SK-N-SH treated with all-trans-retinoic acid at 6 μM for 48 hours (cell line): ENCODE results near the gene CDC42BPB.

Source experiments
- ATAC-seq: fragments of 200-7000 bp; cut with Tn5 transposase; 3 replicates; pipeline ENCODE4 v1.9.1; 2020; ENCODE audit warnings: mild to moderate bottlenecking, moderate library complexity
- ARNTL ChIP-seq: fragments of 450-650 bp; formaldehyde crosslinking; IDR thresholded peaks from 2 replicates; pipeline ENCODE4 v1.5.0; 2020; ENCODE audit warnings: low read depth, mild to moderate bottlenecking, moderate library complexity, borderline replicate concordance
- CREB5 ChIP-seq: fragments of 250-450 bp; sonication (Bioruptor Pico); IDR thresholded peaks from 2 replicates; pipeline ENCODE4 v1.5.1; 2020; ENCODE audit warnings: low read depth, mild to moderate bottlenecking, moderate library complexity
- CSDC2 ChIP-seq: fragments of 250-450 bp; sonication (Bioruptor Pico); IDR thresholded peaks from 2 replicates; pipeline ENCODE4 v1.5.0; 2020; ENCODE audit warnings: mild to moderate bottlenecking, moderate library complexity
- CSRNP3 ChIP-seq: fragments of 250-450 bp; sonication (Bioruptor Pico); IDR thresholded peaks from 2 replicates; pipeline ENCODE4 v1.5.1; 2021; ENCODE audit warnings: mild to moderate bottlenecking, moderate library complexity
- ESRRG ChIP-seq: fragments of 250-450 bp; sonication (Bioruptor Pico); IDR thresholded peaks from 2 replicates; pipeline ENCODE4 v1.6.1; 2021; ENCODE audit warnings: mild to moderate bottlenecking
- GLIS3 ChIP-seq: fragments of 250-450 bp; sonication (Bioruptor Pico); IDR thresholded peaks from 2 replicates; pipeline ENCODE4 v1.5.0; 2020; ENCODE audit warnings: mild to moderate bottlenecking, moderate library complexity
- ISL1 ChIP-seq: fragments of 250-450 bp; sonication (Bioruptor Pico); IDR thresholded peaks from 2 replicates; pipeline ENCODE4 v2.1.2; 2022; ENCODE audit warnings: mild to moderate bottlenecking, moderate library complexity
- OSR1 ChIP-seq: fragments of 250-450 bp; sonication (Bioruptor Pico); IDR thresholded peaks from 2 replicates; pipeline ENCODE4 v1.8.0; 2022; ENCODE audit warnings: moderate library complexity, mild to moderate bottlenecking, inconsistent platforms
- POU6F1 ChIP-seq: fragments of 250-450 bp; sonication (Bioruptor Pico); IDR thresholded peaks from 2 replicates; pipeline ENCODE4 v1.8.0; 2021; ENCODE audit warnings: low read depth, mild to moderate bottlenecking, moderate library complexity, borderline replicate concordance
- PPARA ChIP-seq: fragments of 250-450 bp; sonication (Bioruptor Pico); IDR thresholded peaks from 2 replicates; pipeline ENCODE4 v1.5.0; 2020; ENCODE audit warnings: mild to moderate bottlenecking, borderline replicate concordance
- RARB ChIP-seq: fragments of 250-450 bp; sonication (Bioruptor Pico); IDR thresholded peaks from 2 replicates; pipeline ENCODE4 v1.8.0; 2021; ENCODE audit warnings: mild to moderate bottlenecking, moderate library complexity
- SNAI2 ChIP-seq: fragments of 250-450 bp; sonication (Bioruptor Pico); IDR thresholded peaks from 2 replicates; pipeline ENCODE4 v1.5.0; 2020; ENCODE audit warnings: mild to moderate bottlenecking, moderate library complexity
- TCF4 ChIP-seq: fragments of 250-450 bp; sonication (Bioruptor Pico); IDR thresholded peaks from 2 replicates; pipeline ENCODE4 v1.8.0; 2021; ENCODE audit warnings: mild to moderate bottlenecking, moderate library complexity, borderline replicate concordance
- TOX ChIP-seq: fragments of 250-450 bp; sonication (Bioruptor Pico); IDR thresholded peaks from 2 replicates; pipeline ENCODE4 v1.8.0; 2021; ENCODE audit warnings: mild to moderate bottlenecking, moderate library complexity, borderline replicate concordance
- TSHZ2 ChIP-seq: fragments of 250-450 bp; sonication (Bioruptor Pico); IDR thresholded peaks from 2 replicates; pipeline ENCODE4 v1.5.0; 2020; ENCODE audit warnings: mild to moderate bottlenecking, moderate library complexity
- ZC3H10 ChIP-seq: fragments of 250-450 bp; sonication (Bioruptor Pico); IDR thresholded peaks from 2 replicates; pipeline ENCODE4 v1.5.1; 2021; ENCODE audit warnings: mild to moderate bottlenecking, moderate library complexity
- ZFP3 ChIP-seq: fragments of 250-450 bp; sonication (Bioruptor Pico); IDR thresholded peaks from 2 replicates; pipeline ENCODE4 v1.5.0; 2020; ENCODE audit warnings: mild to moderate bottlenecking, moderate library complexity
- ZFP30 ChIP-seq: fragments of 450-650 bp; formaldehyde crosslinking; IDR thresholded peaks from 2 replicates; pipeline ENCODE4 v1.5.0; 2022; ENCODE audit warnings: mild to moderate bottlenecking, moderate library complexity
- ZNF70 ChIP-seq: fragments of 450-650 bp; formaldehyde crosslinking; IDR thresholded peaks from 2 replicates; pipeline ENCODE4 v1.5.0; 2020; ENCODE audit warnings: mild to moderate bottlenecking, moderate library complexity
- ZNF8 ChIP-seq: fragments of 450-650 bp; formaldehyde crosslinking; IDR thresholded peaks from 2 replicates; pipeline ENCODE4 v1.5.0; 2020; ENCODE audit warnings: mild to moderate bottlenecking, moderate library complexity

The CDC42BPB gene

GRCh38 chr14:103041464-103041863, 15.9 kb downstream of the CDC42BPB start:
- ATAC-seq = no peak

GRCh38 chr14:103033681-103034096, 23.7 kb downstream of the CDC42BPB start:
- ATAC-seq = no peak
- TF ChIP-seq RARB (CRISPR knock-in tag) (no peak), GLIS3 (CRISPR knock-in tag) (no peak), ISL1 (no peak), TOX (no peak), ZC3H10 (CRISPR knock-in tag) (no peak), ZFP30 (CRISPR knock-in tag) (no peak), ARNTL (no peak), OSR1 (no peak), CREB5 (CRISPR knock-in tag) (no peak), TCF4 (CRISPR knock-in tag) (no peak), CSDC2 (CRISPR knock-in tag) (no peak), TSHZ2 (CRISPR knock-in tag) (no peak)

More at GRCh38 chr14:103041464-103041863, 15.9 kb downstream of the CDC42BPB start:
- TF ChIP-seq CSRNP3 (CRISPR knock-in tag) = no peak
- TF ChIP-seq PPARA (CRISPR knock-in tag) = no peak
- no peak for TF ChIP-seq ZC3H10 (CRISPR knock-in tag)
- no peak for TF ChIP-seq ARNTL
- TF ChIP-seq ZFP30 (CRISPR knock-in tag) = no peak
- no peak for TF ChIP-seq ZNF8
- TF ChIP-seq ZFP3 = no peak
- no peak for TF ChIP-seq CREB5 (CRISPR knock-in tag)
- TF ChIP-seq ESRRG (CRISPR knock-in tag) = no peak
- no peak for TF ChIP-seq RARB (CRISPR knock-in tag)
- no peak for TF ChIP-seq ZNF70 (CRISPR knock-in tag)
- TF ChIP-seq OSR1 = no peak
- no peak for TF ChIP-seq TCF4 (CRISPR knock-in tag)
- no peak for TF ChIP-seq SNAI2 (CRISPR knock-in tag)
- no peak for TF ChIP-seq TOX
- TF ChIP-seq TSHZ2 (CRISPR knock-in tag) = no peak
- no peak for TF ChIP-seq GLIS3 (CRISPR knock-in tag)
- TF ChIP-seq POU6F1 (CRISPR knock-in tag) = no peak
- TF ChIP-seq ISL1 = no peak
